Epithelial cell of prostate (primary cell): ENCODE data around the gene ADRB2.
"Not testable (repeated sequence)": the region's sequence is repeated elsewhere in the genome, so short reads cannot be mapped to it uniquely, and the experiment has no call there.

Experiments
- DNase-seq: peaks from one replicate; pipeline ENCODE4 v3.0.0-alpha.2; 2011; ENCODE audit warnings: low read depth, low spot score
- H3K27ac ChIP-seq: fragments of 450-650 bp; 2 replicates; pipeline ENCODE4 v1.5.1; 2017; ENCODE audit warnings: mild to moderate bottlenecking

The ADRB2 gene

DNA sequence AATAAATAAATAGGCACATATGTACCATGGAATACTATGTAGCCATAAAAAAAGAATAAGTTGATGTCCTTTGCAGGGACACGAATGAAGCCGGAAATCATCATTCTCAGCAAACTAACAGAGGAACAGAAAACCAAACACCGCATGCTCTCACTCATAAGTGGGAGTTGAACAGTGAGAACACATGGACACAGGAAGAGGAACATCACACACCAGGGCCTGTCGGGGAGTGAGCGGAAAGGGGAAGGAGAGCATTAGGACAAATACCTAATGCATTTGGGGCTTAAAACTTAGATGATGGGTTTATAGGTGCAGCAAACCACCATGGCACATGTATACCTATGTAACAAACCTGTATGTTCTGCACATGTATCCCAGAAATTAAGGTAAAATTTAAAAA is 51.0 kb downstream of the ADRB2 start:
- H3K27ac ChIP-seq, DNase-seq: not testable (repeated sequence)
